CD4-positive, alpha-beta T cell (primary cell): ENCODE results near the gene CKLF. TPM values are rescaled to one million over a fixed set of nuclear protein-coding genes. Genes with fewer than 3 reads are reported as not detected.

Experiments
- ATAC-seq: fragments of 200-7000 bp; cut with Tn5 transposase; one replicate; pipeline ENCODE4 v1.10.0; 2022; ENCODE audit warnings: mild to moderate bottlenecking; ENCODE audit not compliant: poor library complexity
- CTCF ChIA-PET: fragments of 350-600 bp; sonication (Branson Sonifier 250); formaldehyde crosslinking; loops from one replicate; lab custom pipeline; 2021; ENCODE audit warnings: antibody characterized with exemption, inconsistent platforms; lab: Charles Lee
- POLR2A ChIA-PET: fragments of 350-600 bp; sonication (Branson Sonifier 250); formaldehyde crosslinking; loops from one replicate; lab custom pipeline; 2021; ENCODE audit warnings: antibody characterized with exemption, inconsistent platforms; lab: Charles Lee
- DNase-seq, 14 experiments: peaks; one replicate each; pipeline ENCODE4 v3.0.0-alpha.2; 2013 to 2020; ENCODE audit warnings: mixed read lengths in 2 of 14
- H3K27ac ChIP-seq, 2 donors: one replicate each; pipeline versions ENCODE4 v1.5.1 to v1.7.0; 2013; ENCODE audit warnings: low read length in 2 of 2, low read depth in 1 of 2, mild to moderate bottlenecking in 1 of 2
- H3K27me3 ChIP-seq, 2 experiments: 1 replicate in 1 of 2; 2 replicates in 1 of 2; pipeline versions ENCODE4 v1.6.1 to v1.7.0; 2013; ENCODE audit warnings: low read length in 2 of 2, control low read depth in 1 of 2, mild to moderate bottlenecking in 1 of 2, moderate library complexity in 1 of 2; ENCODE audit not compliant: insufficient read depth in 2 of 2, control insufficient read depth in 1 of 2
- H3K36me3 ChIP-seq: one replicate; pipeline ENCODE4 v1.6.1; 2013; ENCODE audit warnings: low read length, control low read depth; ENCODE audit not compliant: insufficient read depth
- H3K4me1 ChIP-seq: one replicate; pipeline ENCODE4 v1.6.1; 2013; ENCODE audit warnings: low read length, control low read depth; ENCODE audit not compliant: insufficient read depth
- H3K4me3 ChIP-seq: one replicate; pipeline ENCODE4 v1.5.1; 2013; ENCODE audit warnings: mild to moderate bottlenecking, low read length, moderate library complexity
- H3K9me3 ChIP-seq, 2 experiments: 1 replicate in 1 of 2; 2 replicates in 1 of 2; pipeline versions ENCODE4 v1.6.1 to v1.7.0; 2013; ENCODE audit warnings: low read length in 2 of 2, mild to moderate bottlenecking in 2 of 2, control low read depth in 1 of 2, moderate library complexity in 1 of 2; ENCODE audit not compliant: control insufficient read depth in 1 of 2, insufficient read depth in 1 of 2
- H3K27ac Mint-ChIP-seq: one replicate; pipeline ENCODE4 v1.8.0; 2020; ENCODE audit warnings: mixed read lengths
- H3K27me3 Mint-ChIP-seq: one replicate; pipeline ENCODE4 v1.8.0; 2021; ENCODE audit warnings: mixed read lengths
- H3K36me3 Mint-ChIP-seq: one replicate; pipeline ENCODE4 v1.8.0; 2021; ENCODE audit warnings: low read depth, mixed read lengths
- H3K4me1 Mint-ChIP-seq: one replicate; pipeline ENCODE4 v1.8.0; 2021; ENCODE audit warnings: low read depth, mixed read lengths
- H3K4me3 Mint-ChIP-seq: one replicate; pipeline ENCODE4 v1.8.0; 2020; ENCODE audit warnings: mild to moderate bottlenecking, mixed read lengths
- H3K9me3 Mint-ChIP-seq: one replicate; pipeline ENCODE4 v1.8.0; 2020; ENCODE audit warnings: mixed read lengths
- CTCF ChIP-seq: fragments of 200-600 bp; IDR thresholded peaks from one replicate; pipeline ENCODE4 v1.8.0; 2022; ENCODE audit warnings: antibody characterized with exemption, mild to moderate bottlenecking
- intact Hi-C, 2 experiments: fragments of 100-400 bp; cut with DNase I in 1 of 2; cut with micrococcal nuclease in 1 of 2; formaldehyde crosslinking; loops; one replicate each; pipeline versions ENCODE4 v1.15.1 to v1.9.0; 2023 to 2025; cut with DNase I, micrococcal nuclease
- total RNA-seq, 174 experiments: library from RNA in 2 of 174; stranded (reverse) in 2 of 174; gene quantifications; one replicate each; pipeline ENCODE4 v1.2.3 and lab custom pipeline; 2021 to 2026

The CKLF gene
- total RNA-seq, 2 experiments from 2014 or later, result 10.6 to 14.1 TPM

GRCh38 chr16:66507731-66508239 is 44.6 kb upstream of the CKLF start:
- POLR2A ChIA-PET, result no interaction called here
- no peak for TF ChIP-seq CTCF
- intact Hi-C loops, result no loop called here
- CTCF ChIA-PET, result no interaction called here
- peaks cover 0 to 5% of the 10 kb centered on the region in 2 experiments for H3K9me3 ChIP-seq
- H3K4me3 ChIP-seq, result no peak overlapping the region
- no peaks in the 10 kb centered on the region for H3K9me3 Mint-ChIP-seq
- H3K27ac Mint-ChIP-seq, result no peak overlapping the region
- H3K4me1 Mint-ChIP-seq, result peaks cover 6% of the 10 kb centered on the region
- H3K4me1 ChIP-seq, result peaks cover 19% of the 10 kb centered on the region
- no peak for ATAC-seq
- H3K36me3 Mint-ChIP-seq, result no peaks in the 10 kb centered on the region
- H3K27me3 ChIP-seq, result no peaks in the 10 kb centered on the region
- no peak overlapping the region for H3K27ac ChIP-seq
- H3K36me3 ChIP-seq, result peaks cover 6% of the 10 kb centered on the region
- no peaks in the 10 kb centered on the region for H3K27me3 Mint-ChIP-seq
- peak in 1 of 14 experiments; percentile 6 for DNase-seq
- no peak overlapping the region for H3K4me3 Mint-ChIP-seq

GRCh38 chr16:66508248-66508913 is 44.0 kb upstream of the CKLF start:
- ATAC-seq (no peak), DNase-seq (peak in 1 of 14 experiments; percentile 2)
- Histone ChIP-seq H3K4me3 (no peak overlapping the region), H3K4me1 (peaks cover 24% of the 10 kb centered on the region), H3K27me3 (no peaks in the 10 kb centered on the region), H3K27ac (no peak overlapping the region), H3K9me3 (peaks cover 0 to 5% of the 10 kb centered on the region in 2 experiments), H3K36me3 (peaks cover 6% of the 10 kb centered on the region)
- H3K27me3 Mint-ChIP-seq, result no peaks in the 10 kb centered on the region
- no peaks in the 10 kb centered on the region for H3K36me3 Mint-ChIP-seq
- no peaks in the 10 kb centered on the region for H3K9me3 Mint-ChIP-seq
- peaks cover 6% of the 10 kb centered on the region for H3K4me1 Mint-ChIP-seq
- CTCF ChIA-PET, result no interaction called here
- H3K4me3 Mint-ChIP-seq, result no peak overlapping the region
- POLR2A ChIA-PET, result no interaction called here
- H3K27ac Mint-ChIP-seq, result no peak overlapping the region
- intact Hi-C loops, result no loop called here
- TF ChIP-seq CTCF, result no peak

GRCh38 chr16:66508914-66509496 is 43.4 kb upstream of the CKLF start:
- Histone ChIP-seq H3K4me3 (no peak overlapping the region), H3K27me3 (no peaks in the 10 kb centered on the region), H3K4me1 (peaks cover 31% of the 10 kb centered on the region), H3K9me3 (peaks cover 0 to 5% of the 10 kb centered on the region in 2 experiments), H3K36me3 (peaks cover 6% of the 10 kb centered on the region), H3K27ac (no peak overlapping the region)
- ChIA-PET POLR2A (interaction anchor here (4.4 kb wide), 1 partner anchor 15 kb away, joined by 28 read pairs; no protein-coding TSS in a partner anchor), CTCF (interaction anchor here (1.2 kb wide), 1 partner anchor 38 kb away, joined by 6 read pairs; no protein-coding TSS in a partner anchor)
- DNase-seq (peak in 1 of 14 experiments; percentile 6), ATAC-seq (no peak)
- intact Hi-C loops, result no loop called here
- H3K27me3 Mint-ChIP-seq, result no peaks in the 10 kb centered on the region
- no peak overlapping the region for H3K27ac Mint-ChIP-seq
- no peaks in the 10 kb centered on the region for H3K9me3 Mint-ChIP-seq
- no peak for TF ChIP-seq CTCF
- no peak overlapping the region for H3K4me3 Mint-ChIP-seq
- H3K4me1 Mint-ChIP-seq, result peaks cover 6% of the 10 kb centered on the region
- H3K36me3 Mint-ChIP-seq, result no peaks in the 10 kb centered on the region
